HG03097 (cell line): ENCODE results near the gene ARHGAP4.

Experiments used
- ATAC-seq: cut with Tn5 transposase; IDR thresholded peaks from one replicate; pipeline ENCODE4 v1.9.1; 2021; ENCODE audit not compliant: unreplicated experiment, low FRiP score

ARHGAP4 gene

DNA sequence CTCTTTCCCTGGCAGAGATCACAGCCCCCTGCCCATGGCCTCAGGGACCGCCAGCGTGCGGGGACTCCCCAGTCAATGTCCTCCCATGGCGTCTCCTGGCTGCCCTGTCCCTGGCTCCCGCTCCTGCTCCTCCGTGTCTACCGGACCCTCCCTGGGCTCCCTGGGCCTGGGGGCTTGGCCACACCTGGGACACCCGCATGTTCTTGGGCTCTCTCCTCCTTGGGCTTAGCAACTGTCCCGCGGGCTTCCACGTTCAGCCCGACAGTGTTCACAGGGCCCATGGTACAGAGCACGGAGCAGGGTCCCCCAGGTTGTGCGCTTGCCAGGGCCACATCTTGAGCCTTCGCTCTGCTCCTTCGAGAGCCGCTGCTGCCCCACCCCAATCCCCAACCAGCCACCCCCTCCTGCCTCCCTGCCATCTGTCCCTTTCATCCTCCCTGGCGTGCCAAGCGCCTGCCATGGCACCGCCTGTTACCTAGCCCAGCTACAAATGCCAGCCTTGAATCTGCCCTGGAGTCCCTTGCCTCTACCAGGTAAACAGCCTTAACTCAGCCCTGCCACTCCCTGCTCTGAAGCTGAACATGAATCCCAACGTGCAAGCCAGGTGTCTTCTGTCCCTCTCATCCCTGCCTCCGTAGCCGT is 17.7 kb downstream of the ARHGAP4 start:
- ATAC-seq = no peak

GRCh38 chrX:153907456-153907855 is 18.6 kb downstream of the ARHGAP4 start:
- ATAC-seq = no peak

DNA sequence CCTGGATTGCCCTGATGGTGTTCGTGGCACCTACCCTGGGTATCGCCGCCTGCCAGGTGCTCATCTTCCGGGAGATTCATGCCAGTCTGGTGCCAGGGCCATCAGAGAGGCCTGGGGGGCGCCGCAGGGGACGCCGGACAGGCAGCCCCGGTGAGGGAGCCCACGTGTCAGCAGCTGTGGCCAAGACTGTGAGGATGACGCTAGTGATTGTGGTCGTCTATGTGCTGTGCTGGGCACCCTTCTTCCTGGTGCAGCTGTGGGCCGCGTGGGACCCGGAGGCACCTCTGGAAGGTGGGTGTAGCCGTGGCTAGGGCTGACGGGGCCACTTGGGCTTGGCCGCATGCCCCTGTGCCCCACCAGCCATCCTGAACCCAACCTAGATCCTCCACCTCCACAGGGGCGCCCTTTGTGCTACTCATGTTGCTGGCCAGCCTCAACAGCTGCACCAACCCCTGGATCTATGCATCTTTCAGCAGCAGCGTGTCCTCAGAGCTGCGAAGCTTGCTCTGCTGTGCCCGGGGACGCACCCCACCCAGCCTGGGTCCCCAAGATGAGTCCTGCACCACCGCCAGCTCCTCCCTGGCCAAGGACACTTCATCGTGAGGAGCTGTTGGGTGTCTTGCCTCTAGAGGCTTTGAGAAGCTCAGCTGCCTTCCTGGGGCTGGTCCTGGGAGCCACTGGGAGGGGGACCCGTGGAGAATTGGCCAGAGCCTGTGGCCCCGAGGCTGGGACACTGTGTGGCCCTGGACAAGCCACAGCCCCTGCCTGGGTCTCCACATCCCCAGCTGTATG is 19.7 kb downstream of the ARHGAP4 start:
- no peak for ATAC-seq

- ATAC-seq = no peak
Observed at GRCh38 chrX:153905481-153906095, 20.5 kb downstream of the ARHGAP4 start.

- no peak for ATAC-seq
Observed at GRCh38 chrX:153903991-153904957, 21.8 kb downstream of the ARHGAP4 start, which contains the start of gene AVPR2. Gene AVPR2, plus strand, starts transcription at chrX:153904673. Its CDS starts 473 bp downstream, at chrX:153905146.

DNA sequence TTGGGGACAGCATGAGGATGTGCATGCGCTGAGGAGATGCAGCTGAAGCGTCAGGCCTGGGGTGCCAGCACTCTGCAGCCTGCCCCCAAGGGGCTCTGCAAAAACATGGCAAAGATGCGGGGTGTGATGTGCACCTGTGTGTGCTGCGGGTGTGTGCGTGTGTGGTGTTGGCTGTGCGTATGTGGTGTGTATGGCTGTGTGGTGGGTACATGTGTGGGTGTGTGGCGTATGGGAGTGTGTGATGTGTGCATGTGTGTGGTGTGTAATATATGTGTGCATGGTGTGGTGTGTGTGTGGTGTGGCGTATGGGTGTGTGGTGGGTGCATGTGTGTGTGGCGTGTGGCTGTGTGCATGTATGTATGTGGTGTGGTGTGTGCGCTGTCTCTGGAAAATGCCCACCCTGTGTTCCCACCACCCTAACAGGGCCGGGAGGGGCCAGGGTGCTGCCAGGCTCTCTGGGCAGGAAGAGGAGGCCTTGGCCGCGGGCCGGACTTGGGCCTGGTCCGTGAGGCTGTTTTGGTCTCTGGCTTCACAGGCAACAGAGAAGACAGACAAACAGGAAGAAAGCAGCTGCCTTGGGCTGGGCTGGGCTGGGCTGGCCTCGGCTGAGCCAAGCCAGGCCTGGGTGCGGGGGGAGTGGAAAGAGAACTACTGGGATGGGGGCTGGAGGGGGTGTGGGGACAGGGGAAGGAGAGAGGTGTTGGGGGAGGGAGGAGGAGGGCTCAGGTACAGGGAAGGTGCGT is 22.7 kb downstream of the ARHGAP4 start:
- ATAC-seq = no peak

DNA sequence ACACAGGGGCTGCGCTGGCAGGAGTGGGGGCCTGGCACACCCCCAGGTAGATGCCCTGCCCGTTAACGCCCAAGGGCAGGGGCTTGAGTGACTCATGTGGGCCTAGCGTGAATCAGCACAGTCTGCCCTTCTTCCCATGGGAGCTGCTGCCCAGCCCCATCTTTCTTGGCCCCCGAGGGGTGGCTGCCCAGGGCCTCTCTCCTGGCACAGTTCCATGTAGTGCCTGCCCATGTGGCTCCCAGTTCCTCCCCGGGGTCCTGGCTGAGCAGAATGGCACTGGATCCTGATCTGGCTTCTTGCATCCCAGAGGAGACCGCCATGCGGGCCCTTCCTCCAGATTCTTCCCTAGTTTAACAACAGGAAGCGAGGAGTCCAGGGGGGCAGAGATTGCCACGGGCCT is 23.7 kb downstream of the ARHGAP4 start:
- no peak for ATAC-seq

- ATAC-seq = no peak
Observed at GRCh38 chrX:153901753-153902140, 24.3 kb downstream of the ARHGAP4 start.

DNA sequence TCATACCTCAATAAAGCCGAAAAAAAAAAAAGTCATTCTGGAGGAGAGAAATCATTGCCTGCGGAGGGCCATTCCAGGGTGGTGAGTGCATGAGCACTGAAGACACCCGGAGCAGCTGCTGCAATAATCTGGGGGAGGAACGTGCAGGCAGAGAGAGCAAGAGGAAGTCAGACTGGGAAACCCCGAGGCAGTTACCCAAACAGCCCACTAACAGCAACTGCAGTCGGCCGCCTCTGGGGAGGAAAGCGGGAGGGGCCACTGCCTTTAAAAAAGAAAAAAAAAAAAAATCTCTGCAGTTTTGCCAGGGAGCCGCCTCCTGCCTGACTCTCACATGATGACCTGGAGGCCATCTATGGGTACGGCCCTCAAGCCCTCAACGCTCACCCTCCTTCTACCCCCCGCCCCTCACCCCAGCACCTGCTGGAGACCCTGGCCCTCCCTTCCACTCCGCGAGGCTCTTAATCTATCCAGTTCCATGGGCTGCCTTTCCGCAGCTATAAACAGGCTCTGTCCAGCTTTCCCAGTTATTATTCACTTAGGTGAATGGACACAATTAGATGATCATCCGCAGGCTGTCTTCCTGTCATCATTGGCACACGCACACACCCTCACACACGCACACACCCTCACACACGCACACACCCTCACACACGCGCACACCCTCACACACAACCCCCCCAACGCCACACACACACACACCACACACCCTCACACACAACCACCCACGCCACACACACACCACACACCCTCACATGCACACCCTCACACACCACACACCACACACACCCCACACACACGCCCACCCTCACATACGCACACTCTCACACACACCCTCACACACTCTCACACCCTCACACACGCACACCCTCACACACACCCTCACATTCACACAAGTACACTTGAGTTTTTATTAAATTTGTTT is 25.0 kb downstream of the ARHGAP4 start:
- no peak for ATAC-seq

GRCh38 chrX:153897899-153898298 is 28.2 kb downstream of the ARHGAP4 start:
- no peak for ATAC-seq

DNA sequence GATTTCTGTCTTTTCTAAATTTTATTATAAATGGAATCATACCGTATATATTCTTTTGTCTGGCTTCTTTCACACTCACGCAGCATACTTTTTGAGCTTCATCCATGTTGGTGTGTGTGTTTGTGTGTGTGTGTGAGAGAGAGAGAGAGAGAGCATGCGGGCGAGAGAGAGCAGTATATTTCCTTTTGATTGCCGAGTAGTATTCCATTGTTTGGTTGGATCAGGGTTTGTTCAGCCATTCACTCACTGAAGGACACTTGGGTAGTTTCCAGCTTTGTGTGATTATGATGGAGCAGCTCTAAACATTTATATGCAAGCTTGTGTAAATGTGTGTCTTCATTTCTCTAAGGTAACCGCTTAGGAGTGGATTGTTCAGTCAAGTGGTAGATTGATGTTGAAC is 36.9 kb downstream of the ARHGAP4 start:
- no peak for ATAC-seq

DNA sequence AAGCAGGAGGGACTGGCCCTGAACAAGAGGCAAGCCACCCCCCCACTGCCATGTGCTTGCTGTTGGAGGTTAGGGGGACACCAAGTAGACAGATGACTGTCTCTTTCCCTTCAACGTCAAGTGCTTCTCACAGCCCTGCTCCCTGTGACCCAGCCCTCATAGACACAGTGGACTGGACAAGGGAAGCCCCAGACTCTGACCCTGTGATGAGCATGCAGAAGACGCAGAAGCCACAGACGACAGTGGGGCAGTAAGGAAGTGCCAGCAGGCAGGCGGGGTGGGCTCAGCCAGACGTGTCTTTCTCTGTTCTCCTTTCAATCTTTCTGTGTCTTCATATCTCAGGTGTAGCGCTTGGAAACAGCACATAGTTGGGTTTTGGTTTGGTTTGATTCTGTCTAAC is 37.7 kb downstream of the ARHGAP4 start:
- no peak for ATAC-seq

- no peak for ATAC-seq
Observed at GRCh38 chrX:153887385-153887784, 38.7 kb downstream of the ARHGAP4 start.

- no peak for ATAC-seq
Observed at GRCh38 chrX:153886915-153887314, 39.1 kb downstream of the ARHGAP4 start.

GRCh38 chrX:153885968-153886903 is 39.8 kb downstream of the ARHGAP4 start, which contains the start of gene L1CAM:
Gene L1CAM, minus strand, starts transcription at chrX:153886173. Its CDS starts 10,337 bp downstream, at chrX:153875836.
- ATAC-seq = no peak

- ATAC-seq = no peak
Observed at GRCh38 chrX:153885208-153885787, 40.8 kb downstream of the ARHGAP4 start.

DNA sequence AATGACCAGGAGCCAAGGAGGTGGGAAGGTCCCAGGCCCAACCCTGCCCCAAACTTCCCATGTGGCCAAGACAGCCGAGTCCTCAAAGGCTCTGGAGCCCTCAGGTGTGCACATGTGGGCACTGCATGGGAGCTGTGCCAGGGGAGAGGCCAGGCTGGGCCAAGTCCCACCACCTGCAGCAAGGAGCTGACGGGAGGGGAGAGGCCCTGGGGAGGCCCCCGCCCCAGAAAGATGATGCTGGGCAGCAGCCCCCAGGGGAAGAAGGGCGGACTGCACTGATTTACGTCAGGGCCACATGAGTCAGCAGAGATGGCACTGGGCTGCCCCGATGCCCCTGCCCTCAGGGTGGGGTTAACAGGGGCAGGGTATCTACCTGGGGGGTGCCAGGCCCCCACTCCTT is 41.5 kb downstream of the ARHGAP4 start:
- ATAC-seq = no peak
